Panc1 (cell line): ENCODE data around the gene CACNA1B. TPM values are rescaled to one million over a fixed set of nuclear protein-coding genes. Genes with fewer than 3 reads are reported as not detected.

Source experiments
- ATAC-seq: fragments of 200-7000 bp; cut with Tn5 transposase; 2 replicates; pipeline ENCODE4 v1.9.1; 2020; ENCODE audit warnings: mild to moderate bottlenecking, moderate library complexity
- BruUV-seq: library from RNA; stranded (reverse); fragments of 400-500 nt; replicated peaks from 2 replicates; lab custom pipeline; 2021; lab: Mats Ljungman, UMichigan
- CTCF ChIA-PET: fragments of 300-600 bp; sonication (Branson Sonifier 250); formaldehyde crosslinking; loops from one replicate; lab custom pipeline; 2022; ENCODE audit warnings: antibody characterized with exemption; lab: Charles Lee
- POLR2A ChIA-PET: fragments of 300-600 bp; sonication (Branson Sonifier 250); formaldehyde crosslinking; loops from one replicate; lab custom pipeline; 2022; ENCODE audit warnings: antibody characterized with exemption; lab: Charles Lee
- DNase-seq: peaks from one replicate; pipeline ENCODE4 v3.0.0-alpha.2; 2010; ENCODE audit warnings: low read depth, low spot score
- H3K27ac ChIP-seq: 2 replicates; pipeline ENCODE4 v1.5.1; 2011; ENCODE audit warnings: mild to moderate bottlenecking, low read length, inconsistent platforms
- H3K27me3 ChIP-seq: fragments of 200-500 bp; sonication (Bioruptor generic); 2 replicates; pipeline ENCODE4 v1.6.0; 2014; ENCODE audit warnings: low read length, inconsistent platforms; ENCODE audit not compliant: control insufficient read depth, insufficient read depth
- H3K36me3 ChIP-seq: fragments of 200-500 bp; sonication (Bioruptor generic); 2 replicates; pipeline ENCODE4 v1.5.1; 2014; ENCODE audit warnings: inconsistent platforms, mild to moderate bottlenecking, low read length, moderate library complexity; ENCODE audit not compliant: control insufficient read depth, insufficient read depth
- H3K4me1 ChIP-seq: 2 replicates; pipeline ENCODE4 v1.5.1; 2011; ENCODE audit warnings: inconsistent platforms, mild to moderate bottlenecking, low read length, moderate library complexity; ENCODE audit not compliant: control insufficient read depth, insufficient read depth
- H3K4me3 ChIP-seq, 2 experiments: 2 replicates each; pipeline ENCODE4 v1.5.1; 2011 to 2012; ENCODE audit warnings: low read depth in 2 of 2, low read length in 2 of 2, mild to moderate bottlenecking in 2 of 2, inconsistent platforms in 1 of 2, moderate library complexity in 1 of 2
- H3K9me3 ChIP-seq: fragments of 200-500 bp; sonication (Bioruptor generic); 2 replicates; pipeline ENCODE4 v1.5.1; 2014; ENCODE audit warnings: low read depth, mild to moderate bottlenecking, inconsistent platforms, low read length, moderate library complexity; ENCODE audit not compliant: control insufficient read depth, insufficient read depth
- CTCF ChIP-seq: fragments of 450-650 bp; IDR thresholded peaks from 2 replicates; pipeline ENCODE4 v1.5.1; 2017; ENCODE audit warnings: mild to moderate bottlenecking
- POLR2AphosphoS5 ChIP-seq: IDR thresholded peaks from 2 replicates; pipeline ENCODE4 v1.6.1; 2012; ENCODE audit warnings: mild to moderate bottlenecking, low read depth, low read length, moderate library complexity
- REST ChIP-seq, 2 experiments: IDR thresholded peaks; 2 replicates each; pipeline ENCODE4 v1.6.1; 2011 to 2012; ENCODE audit warnings: low read depth in 2 of 2, control low read depth in 1 of 2, low read length in 1 of 2, mild to moderate bottlenecking in 1 of 2, moderate library complexity in 1 of 2; ENCODE audit not compliant: insufficient read depth in 1 of 2
- SIN3A ChIP-seq: IDR thresholded peaks from 2 replicates; pipeline ENCODE4 v1.6.1; 2012; ENCODE audit warnings: low read depth, mild to moderate bottlenecking, low read length, moderate library complexity, borderline replicate concordance; ENCODE audit not compliant: insufficient read depth
- TCF7L2 ChIP-seq: IDR thresholded peaks from 2 replicates; pipeline ENCODE4 v1.6.1; 2011; ENCODE audit warnings: mild to moderate bottlenecking, low read depth, low read length, inconsistent platforms
- in situ Hi-C: cut with HindIII; loops from 2 replicates; pipeline ENCODE4 v1.10.0; 2016; ENCODE audit warnings: low sequenced_read_pairs, low pct_unique_long_range_greater_than_20kb
- intact Hi-C: fragments of 100-400 bp; cut with micrococcal nuclease; formaldehyde crosslinking; loops from one replicate; pipeline ENCODE4 v1.10.0; 2022; ENCODE audit not compliant: unreplicated experiment
- total RNA-seq: library from RNA; stranded (reverse); gene quantifications from one replicate; pipeline ENCODE4 v1.2.1, GENCODE V29; 2021; ENCODE audit not compliant: unreplicated experiment

Gene CACNA1B
- total RNA-seq, 1 experiment from 2014 or later = 0.49 TPM

GRCh38 chr9:138044485-138045383 lies 167.2 kb downstream of the CACNA1B start:
- ChIA-PET POLR2A (no interaction called here), CTCF (no interaction called here)
- H3K9me3 ChIP-seq = no peaks in the 10 kb centered on the region
- no peaks in the 10 kb centered on the region for H3K4me1 ChIP-seq
- in situ Hi-C loops = no loop called here
- H3K36me3 ChIP-seq = no peaks in the 10 kb centered on the region
- TF ChIP-seq REST (IDR thresholded peaks at IDR 0.05; ENCODE audit: insufficient read depth in 1 of 2, low read depth in 2 of 2, low read length in 1 of 2) = no peak
- no peak for TF ChIP-seq TCF7L2
- TF ChIP-seq SIN3A = no peak
- no peak for TF ChIP-seq CTCF
- intact Hi-C loops = no loop called here
- ATAC-seq = no peak
- BruUV-seq = no TSS peak
- no peak overlapping the region for H3K27ac ChIP-seq
- no peak for DNase-seq
- no peak overlapping the region for H3K4me3 ChIP-seq
- no peaks in the 10 kb centered on the region for H3K27me3 ChIP-seq

- Histone ChIP-seq H3K9me3 (no peaks in the 10 kb centered on the region), H3K4me1 (no peaks in the 10 kb centered on the region), H3K4me3 (no peak overlapping the region), H3K36me3 (no peaks in the 10 kb centered on the region), H3K27me3 (no peaks in the 10 kb centered on the region), H3K27ac (no peak overlapping the region)
- in situ Hi-C loops = no loop called here
- BruUV-seq = no TSS peak
- DNase-seq (no peak), ATAC-seq (no peak)
- ChIA-PET POLR2A (no interaction called here), CTCF (no interaction called here)
- TF ChIP-seq TCF7L2 (no peak), REST (IDR thresholded peaks at IDR 0.05; ENCODE audit: insufficient read depth in 1 of 2, low read depth in 2 of 2, low read length in 1 of 2) (no peak), CTCF (no peak), POLR2AphosphoS5 (no peak), SIN3A (no peak)
- intact Hi-C loops = no loop called here
These were observed 168.2 kb downstream of the CACNA1B start for GRCh38 chr9:138045541-138046490.
